B cell (primary cell): ENCODE data around the gene SPECC1L. TPM values are rescaled to one million over a fixed set of nuclear protein-coding genes. Genes with fewer than 3 reads are reported as not detected.

Experiments used
- ATAC-seq: fragments of 200-7000 bp; cut with Tn5 transposase; one replicate; pipeline ENCODE4 v1.10.0; 2021; ENCODE audit warnings: low read depth, mild to moderate bottlenecking, moderate number of reproducible peaks, moderate library complexity
- CTCF ChIA-PET: fragments of 350-600 bp; sonication (Branson Sonifier 250); formaldehyde crosslinking; loops from one replicate; lab custom pipeline; 2021; ENCODE audit warnings: antibody characterized with exemption, inconsistent platforms; lab: Charles Lee
- POLR2A ChIA-PET: fragments of 350-600 bp; sonication (Branson Sonifier 250); formaldehyde crosslinking; loops from one replicate; lab custom pipeline; 2021; ENCODE audit warnings: antibody characterized with exemption; lab: Charles Lee
- DNase-seq: peaks from one replicate; pipeline ENCODE4 v3.0.0; 2013
- H2AFZ ChIP-seq: 2 replicates; pipeline ENCODE4 v1.6.1; 2012; ENCODE audit warnings: mild to moderate bottlenecking, low read depth, low read length; ENCODE audit not compliant: insufficient read depth, poor library complexity, severe bottlenecking
- H3K27ac ChIP-seq, 2 donors: 1 replicate in 1 of 2; 2 replicates in 1 of 2; pipeline ENCODE4 v1.5.1; 2012 to 2013; ENCODE audit warnings: low read length in 2 of 2, mild to moderate bottlenecking in 2 of 2, moderate library complexity in 1 of 2
- H3K27me3 ChIP-seq, 4 experiments: fragments of 200-600 bp in 1 of 4; sonication (generic) in 1 of 4; replicated peaks in 1 of 4; 1 replicate in 2 of 4; 2 replicates in 2 of 4; pipeline versions ENCODE4 v1.6.1 to v1.7.0; 2013 to 2016; ENCODE audit warnings: low read length in 3 of 4, mild to moderate bottlenecking in 2 of 4, mixed read lengths in 1 of 4, moderate library complexity in 1 of 4; ENCODE audit not compliant: insufficient read depth in 4 of 4, control insufficient read depth in 3 of 4; ENCODE audit errors: control extremely low read depth in 1 of 4
- H3K36me3 ChIP-seq, 2 experiments: replicated peaks in 1 of 2; 1 replicate in 1 of 2; 2 replicates in 1 of 2; pipeline versions ENCODE4 v1.6.1 to v1.7.1; 2013; ENCODE audit warnings: low read length in 1 of 2; ENCODE audit not compliant: insufficient read depth in 2 of 2, control insufficient read depth in 1 of 2; ENCODE audit errors: control extremely low read depth in 1 of 2, extremely low read depth in 1 of 2
- H3K4me1 ChIP-seq, 2 donors: fragments of 200-600 bp in 1 of 2; sonication (generic) in 1 of 2; 1 replicate in 1 of 2; 2 replicates in 1 of 2; pipeline versions ENCODE4 v1.5.1 to v1.6.1; 2013 to 2017; ENCODE audit warnings: low read length in 2 of 2; ENCODE audit not compliant: control insufficient read depth in 2 of 2, insufficient read depth in 2 of 2
- H3K4me2 ChIP-seq: replicated peaks from 2 replicates; pipeline ENCODE3; 2012; ENCODE audit warnings: mild to moderate bottlenecking, low read depth, low read length; ENCODE audit not compliant: poor library complexity, severe bottlenecking
- H3K4me3 ChIP-seq, 5 experiments: fragments of 200-600 bp in 1 of 5; sonication (generic) in 1 of 5; 1 replicate in 3 of 5; 2 replicates in 2 of 5; pipeline versions ENCODE4 v1.5.1 to v1.7.0; 2011 to 2016; ENCODE audit warnings: low read length in 4 of 5, mild to moderate bottlenecking in 4 of 5, low read depth in 2 of 5, control low read depth in 1 of 5, moderate library complexity in 1 of 5; ENCODE audit not compliant: insufficient read depth in 1 of 5; ENCODE audit errors: control extremely low read depth in 1 of 5, extremely low read depth in 1 of 5
- H3K79me2 ChIP-seq: fragments of 200-600 bp; sonication (generic); one replicate; pipeline ENCODE4 v1.6.0; 2016; ENCODE audit warnings: low read length; ENCODE audit not compliant: control insufficient read depth, insufficient read depth
- H3K9ac ChIP-seq: fragments of 200-600 bp; sonication (generic); 2 replicates; pipeline ENCODE4 v1.6.1; 2017; ENCODE audit warnings: mild to moderate bottlenecking, low read length, moderate library complexity
- H3K9me3 ChIP-seq, 3 donors: one replicate each; pipeline versions ENCODE4 v1.6.1 to v1.7.1; 2013; ENCODE audit warnings: low read length in 2 of 3; ENCODE audit not compliant: control insufficient read depth in 2 of 3, insufficient read depth in 1 of 3; ENCODE audit errors: control extremely low read depth in 1 of 3
- H4K20me1 ChIP-seq: 2 replicates; pipeline ENCODE4 v1.6.0; 2012; ENCODE audit warnings: mild to moderate bottlenecking, low read length; ENCODE audit not compliant: insufficient read depth, control insufficient read depth, poor library complexity, severe bottlenecking
- H3K27ac Mint-ChIP-seq: one replicate; pipeline ENCODE4 v1.8.0; 2021; ENCODE audit warnings: mixed read lengths
- H3K27me3 Mint-ChIP-seq: one replicate; pipeline ENCODE4 v1.8.0; 2021; ENCODE audit warnings: mixed read lengths
- H3K4me1 Mint-ChIP-seq: one replicate; pipeline ENCODE4 v1.8.0; 2021; ENCODE audit warnings: mixed read lengths
- H3K4me3 Mint-ChIP-seq: one replicate; pipeline ENCODE4 v1.8.0; 2021; ENCODE audit warnings: mixed read lengths
- H3K9me3 Mint-ChIP-seq: one replicate; pipeline ENCODE4 v1.8.0; 2022; ENCODE audit warnings: mixed read lengths; ENCODE audit not compliant: insufficient read depth
- EZH2 ChIP-seq: IDR thresholded peaks from 2 replicates; pipeline ENCODE4 v1.6.1; 2012; ENCODE audit warnings: borderline replicate concordance, low read depth, mild to moderate bottlenecking, moderate library complexity, low read length; ENCODE audit not compliant: insufficient read depth, poor library complexity, severe bottlenecking
- WGBS: methylation state at CpG from one replicate; pipeline ENCODE4 v1.1.5; 2013; ENCODE audit warnings: missing lambda C conversion rate; ENCODE audit not compliant: insufficient coverage; 5-methylcytosine and 5-hydroxymethylcytosine counted together
- intact Hi-C: fragments of 100-400 bp; cut with micrococcal nuclease; formaldehyde crosslinking; loops from one replicate; pipeline ENCODE4 v1.10.0; 2022
- polyA plus RNA-seq: library from polyadenylated mRNA; depleted of rRNA; stranded (reverse); fragments of >200 nt; gene quantifications from 2 replicates; pipeline ENCODE4 v1.2.3, GENCODE V29; 2012
- total RNA-seq, 2 donors: library from RNA; stranded (reverse); fragments of 120-200 nt in 1 of 2; gene quantifications; 1 replicate in 1 of 2; 2 replicates in 1 of 2; pipeline versions ENCODE4 v1.2.3 to v1.2.4, GENCODE V29; 2013 to 2022
- TF ChIP-seq, protein P1 (sequence below): fragments of 200-600 bp; IDR thresholded peaks from one replicate; pipeline ENCODE4 v1.8.0; 2022; ENCODE audit warnings: antibody characterized with exemption, mild to moderate bottlenecking

SPECC1L gene
- total and polyA plus RNA-seq, 2 donors (not counting 1 experiment from before 2014, with no cell fraction given): 14.4 to 85.3 TPM

DNA sequence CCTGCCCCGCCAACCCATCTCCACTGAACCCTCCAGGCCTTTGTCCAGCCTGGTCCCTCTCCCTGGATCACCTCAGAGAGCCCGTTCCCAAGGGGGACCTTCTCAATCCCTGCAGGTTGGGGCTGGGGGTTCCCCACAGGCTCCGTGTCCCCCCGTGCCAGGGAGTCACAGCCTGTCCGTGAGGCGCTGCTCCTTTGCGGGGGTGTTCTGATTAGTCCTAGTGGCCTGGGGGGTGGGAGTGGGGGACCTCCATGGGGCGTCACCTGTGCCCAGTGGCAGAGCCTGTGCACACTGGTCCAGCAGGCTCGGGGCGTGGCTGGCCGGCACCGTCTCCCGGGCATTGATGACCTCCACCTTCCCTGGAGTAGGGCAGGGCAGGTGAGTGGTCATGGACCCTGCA, 37.4 kb upstream of the SPECC1L start:
- intact Hi-C loops: no loop called here
- Mint-ChIP-seq H3K4me3 (no peak overlapping the region), H3K27me3 (no peaks in the 10 kb centered on the region), H3K27ac (no peak overlapping the region), H3K9me3 (no peaks in the 10 kb centered on the region), H3K4me1 (peaks cover 1% of the 10 kb centered on the region)
- Histone ChIP-seq H3K4me1 (no peaks in the 10 kb centered on the region), H3K27me3 (no peaks in the 10 kb centered on the region), H3K36me3 (no peaks in the 10 kb centered on the region), H3K27ac (no peak overlapping the region), H3K9me3 (no peaks in the 10 kb centered on the region), H3K4me2 (no peak overlapping the region), H3K9ac (no peak overlapping the region), H3K79me2 (no peaks in the 10 kb centered on the region), H2AFZ (no peak overlapping the region), H4K20me1 (no peaks in the 10 kb centered on the region), H3K4me3 (no peak overlapping the region)
- ATAC-seq: no peak
- WGBS: 97% methylated on average over 12 of the region's 13 CpGs
- no peak for DNase-seq
- TF ChIP-seq EZH2: no peak
- TF ChIP-seq, protein P1, sequence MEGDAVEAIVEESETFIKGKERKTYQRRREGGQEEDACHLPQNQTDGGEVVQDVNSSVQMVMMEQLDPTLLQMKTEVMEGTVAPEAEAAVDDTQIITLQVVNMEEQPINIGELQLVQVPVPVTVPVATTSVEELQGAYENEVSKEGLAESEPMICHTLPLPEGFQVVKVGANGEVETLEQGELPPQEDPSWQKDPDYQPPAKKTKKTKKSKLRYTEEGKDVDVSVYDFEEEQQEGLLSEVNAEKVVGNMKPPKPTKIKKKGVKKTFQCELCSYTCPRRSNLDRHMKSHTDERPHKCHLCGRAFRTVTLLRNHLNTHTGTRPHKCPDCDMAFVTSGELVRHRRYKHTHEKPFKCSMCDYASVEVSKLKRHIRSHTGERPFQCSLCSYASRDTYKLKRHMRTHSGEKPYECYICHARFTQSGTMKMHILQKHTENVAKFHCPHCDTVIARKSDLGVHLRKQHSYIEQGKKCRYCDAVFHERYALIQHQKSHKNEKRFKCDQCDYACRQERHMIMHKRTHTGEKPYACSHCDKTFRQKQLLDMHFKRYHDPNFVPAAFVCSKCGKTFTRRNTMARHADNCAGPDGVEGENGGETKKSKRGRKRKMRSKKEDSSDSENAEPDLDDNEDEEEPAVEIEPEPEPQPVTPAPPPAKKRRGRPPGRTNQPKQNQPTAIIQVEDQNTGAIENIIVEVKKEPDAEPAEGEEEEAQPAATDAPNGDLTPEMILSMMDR: no peak
- ChIA-PET CTCF (interaction anchor here (0.9 kb wide), 1 partner anchor 127 kb away, joined by 3 read pairs; no protein-coding TSS in a partner anchor), POLR2A (no interaction called here)

DNA sequence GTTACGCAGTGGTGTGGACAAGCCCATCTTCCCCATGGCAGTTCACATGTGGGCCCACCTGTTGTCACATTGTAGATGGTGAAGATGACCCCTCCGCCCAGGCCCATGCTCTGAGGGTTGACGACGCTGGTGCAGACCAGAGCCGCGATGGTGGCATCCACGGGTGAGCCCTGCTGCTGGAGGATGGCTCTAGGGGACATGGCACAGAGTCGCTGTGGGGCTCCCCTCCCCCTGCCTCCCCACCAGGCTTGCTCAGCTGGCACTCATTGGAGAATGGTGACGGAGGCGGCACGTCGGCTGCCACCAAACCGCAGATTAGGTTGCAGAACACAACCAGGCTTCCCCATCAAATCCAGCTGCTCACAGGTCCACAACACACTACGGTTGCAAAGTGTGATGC, 36.8 kb upstream of the SPECC1L start:
- Mint-ChIP-seq H3K4me1 (peaks cover 1% of the 10 kb centered on the region), H3K4me3 (no peak overlapping the region), H3K27ac (no peak overlapping the region), H3K27me3 (no peaks in the 10 kb centered on the region), H3K9me3 (no peaks in the 10 kb centered on the region)
- Histone ChIP-seq H4K20me1 (no peaks in the 10 kb centered on the region), H3K36me3 (no peaks in the 10 kb centered on the region), H3K9me3 (no peaks in the 10 kb centered on the region), H3K4me2 (no peak overlapping the region), H3K27ac (no peak overlapping the region), H3K9ac (no peak overlapping the region), H2AFZ (no peak overlapping the region), H3K27me3 (no peaks in the 10 kb centered on the region), H3K4me1 (no peaks in the 10 kb centered on the region), H3K79me2 (no peaks in the 10 kb centered on the region), H3K4me3 (no peak overlapping the region)
- TF ChIP-seq, protein P1: no peak
- TF ChIP-seq EZH2: no peak
- no peak for DNase-seq
- POLR2A ChIA-PET: no interaction called here
- no peak for ATAC-seq
- CTCF ChIA-PET: no interaction called here
- WGBS: 92% methylated on average over 14 of the region's 14 CpGs
- intact Hi-C loops: no loop called here
